Peyer's patch (tissue), 4 donors: ENCODE data around the gene PHF23.

Experiments used
- CTCF ChIP-seq, 6 experiments: fragments of 450-650 bp in 4 of 6; fragments of 200-600 bp in 2 of 6; sonication (generic) in 1 of 6; IDR thresholded peaks; one replicate each; pipeline ENCODE4 v1.5.1; 2017 to 2019; ENCODE audit warnings: antibody characterized with exemption in 6 of 6, mild to moderate bottlenecking in 3 of 6, moderate library complexity in 1 of 6
- POLR2A ChIP-seq, 2 donors: fragments of 450-650 bp; IDR thresholded peaks; one replicate each; pipeline ENCODE4 v1.5.1; 2017; ENCODE audit warnings: antibody characterized with exemption in 2 of 2, mild to moderate bottlenecking in 2 of 2, moderate library complexity in 2 of 2

DNA sequence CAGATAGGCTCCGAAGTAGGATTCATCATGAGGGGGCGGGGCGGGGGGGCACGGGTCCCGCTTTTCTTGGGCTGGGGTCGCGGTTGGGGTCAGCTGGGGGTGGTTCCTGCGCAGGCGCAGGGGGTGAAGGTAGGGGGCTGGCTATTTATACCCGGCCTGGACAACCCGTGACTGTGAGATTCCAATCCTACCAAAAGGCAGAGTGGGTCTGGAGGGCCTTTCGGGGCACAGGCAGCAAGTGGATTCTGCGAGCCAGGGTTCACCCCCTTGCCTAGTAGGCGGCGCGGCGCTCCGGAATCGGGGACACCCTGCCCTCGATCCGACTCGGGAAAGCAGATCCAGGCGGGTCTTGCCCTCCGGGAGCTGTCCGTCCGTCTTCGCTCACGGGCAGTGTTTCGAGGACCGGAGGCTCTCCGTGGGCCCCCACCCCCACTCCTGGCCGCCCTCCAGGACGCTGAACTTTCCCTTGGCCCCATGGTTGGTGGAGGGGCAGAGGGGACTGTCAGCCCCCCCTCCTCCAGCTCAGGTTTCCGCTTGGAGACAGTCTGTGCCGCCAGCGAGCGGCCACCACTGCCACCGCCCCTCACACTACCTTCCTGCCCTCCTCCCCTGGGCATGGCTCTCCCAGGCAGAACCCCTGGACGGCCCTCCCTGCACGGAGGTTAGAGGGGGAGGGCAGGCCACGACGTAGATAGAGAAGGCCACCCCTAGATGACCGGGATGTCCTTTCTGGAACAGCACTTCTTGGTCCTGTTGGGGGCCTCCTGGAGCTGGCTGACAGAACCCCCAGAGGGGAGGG lies 42.9 kb upstream of the PHF23 start:
- TF ChIP-seq CTCF (IDR thresholded peaks at IDR 0.05) (no peak), POLR2A (IDR thresholded peaks at IDR 0.05) (no peak)
